GM23338 (cell line): ENCODE results near the gene FRY. TPM values are rescaled to one million over a fixed set of nuclear protein-coding genes. Genes with fewer than 3 reads are reported as not detected.

ENCODE experiments used
- ATAC-seq: fragments of 200-7000 bp; cut with Tn5 transposase; 3 replicates; pipeline ENCODE4 v1.9.1; 2020
- DNase-seq: peaks from one replicate; pipeline ENCODE4 v3.0.0-alpha.2; 2015; ENCODE audit warnings: low spot score
- H2AFZ ChIP-seq: fragments of 200-600 bp; sonication (generic); 2 replicates; pipeline ENCODE4 v1.8.0; 2016; ENCODE audit warnings: antibody characterized with exemption, mild to moderate bottlenecking, moderate library complexity
- H3F3A ChIP-seq: fragments of 200-600 bp; sonication (generic); replicated peaks from 2 replicates; pipeline ENCODE4 v1.8.0; 2017; ENCODE audit warnings: antibody characterized with exemption, mixed run types, low read depth
- H3K27ac ChIP-seq: fragments of 200-600 bp; sonication (generic); 2 replicates; pipeline ENCODE4 v1.6.1; 2016; ENCODE audit warnings: low read depth
- H3K27me3 ChIP-seq: fragments of 200-600 bp; sonication (generic); 2 replicates; pipeline ENCODE4 v1.8.0; 2016; ENCODE audit warnings: mild to moderate bottlenecking, mixed run types, moderate library complexity; ENCODE audit not compliant: insufficient read depth
- H3K36me3 ChIP-seq: fragments of 200-600 bp; sonication (generic); 2 replicates; pipeline ENCODE4 v1.8.0; 2016; ENCODE audit warnings: mild to moderate bottlenecking; ENCODE audit not compliant: insufficient read depth
- H3K4me1 ChIP-seq: fragments of 200-600 bp; sonication (generic); 2 replicates; pipeline ENCODE4 v1.8.0; 2016; ENCODE audit warnings: mild to moderate bottlenecking, moderate library complexity; ENCODE audit not compliant: insufficient read depth
- H3K4me2 ChIP-seq: fragments of 200-600 bp; sonication (generic); 2 replicates; pipeline ENCODE4 v1.7.1; 2017; ENCODE audit warnings: mixed run types
- H3K4me3 ChIP-seq: fragments of 200-600 bp; sonication (generic); 2 replicates; pipeline ENCODE4 v1.6.1; 2016; ENCODE audit warnings: mixed run types
- H3K79me2 ChIP-seq: fragments of 200-600 bp; sonication (generic); replicated peaks from 2 replicates; pipeline ENCODE4 v1.8.0; 2017; ENCODE audit warnings: mild to moderate bottlenecking; ENCODE audit not compliant: insufficient read depth
- H3K9me2 ChIP-seq: fragments of 200-600 bp; sonication (generic); 2 replicates; pipeline ENCODE4 v1.8.0; 2017; ENCODE audit not compliant: insufficient read depth
- H4K20me1 ChIP-seq: fragments of 200-600 bp; sonication (generic); replicated peaks from 2 replicates; pipeline ENCODE4 v1.8.0; 2017; ENCODE audit warnings: mild to moderate bottlenecking; ENCODE audit not compliant: insufficient read depth
- H3K27ac Mint-ChIP-seq: 2 replicates; pipeline ENCODE4 v1.8.0; 2020; ENCODE audit warnings: inconsistent platforms, mild to moderate bottlenecking, moderate library complexity, mixed read lengths
- H3K27me3 Mint-ChIP-seq: 3 replicates; pipeline ENCODE4 v1.8.0; 2022; ENCODE audit warnings: low read depth, mild to moderate bottlenecking, moderate library complexity, mixed read lengths, inconsistent platforms; ENCODE audit not compliant: insufficient read depth, poor library complexity
- H3K36me3 Mint-ChIP-seq: 3 replicates; pipeline ENCODE4 v1.8.0; 2021; ENCODE audit warnings: low read depth, mild to moderate bottlenecking, inconsistent platforms, moderate library complexity, mixed read lengths
- H3K4me1 Mint-ChIP-seq: 3 replicates; pipeline ENCODE4 v1.8.0; 2020; ENCODE audit warnings: mild to moderate bottlenecking, inconsistent platforms, mixed read lengths
- H3K4me3 Mint-ChIP-seq: 3 replicates; pipeline ENCODE4 v1.8.0; 2021; ENCODE audit warnings: moderate library complexity, mild to moderate bottlenecking, inconsistent platforms, mixed read lengths
- H3K9me3 Mint-ChIP-seq: 3 replicates; pipeline ENCODE4 v1.8.0; 2020; ENCODE audit warnings: moderate library complexity, mild to moderate bottlenecking, inconsistent platforms, mixed read lengths
- CREB1 ChIP-seq: fragments of 250-450 bp; sonication (Bioruptor Pico); IDR thresholded peaks from 2 replicates; pipeline ENCODE4 v1.5.0; 2020; ENCODE audit warnings: low read depth, mild to moderate bottlenecking, moderate library complexity
- CTCF ChIP-seq, 2 experiments: fragments of 200-600 bp in 1 of 2; sonication (generic) in 1 of 2; conservative IDR thresholded peaks; 2 replicates each; pipeline versions ENCODE4 v1.5.1 to v1.6.1; 2016 to 2017; ENCODE audit warnings: antibody characterized with exemption in 2 of 2, low read depth in 2 of 2, mild to moderate bottlenecking in 2 of 2, moderate library complexity in 1 of 2
- EZH2 ChIP-seq: fragments of 200-600 bp; sonication (generic); IDR thresholded peaks from one replicate; pipeline ENCODE4 v1.8.0; 2017; ENCODE audit warnings: antibody characterized with exemption, mild to moderate bottlenecking, low read depth; ENCODE audit not compliant: unreplicated experiment
- EZH2phosphoT487 ChIP-seq: fragments of 200-600 bp; sonication (generic); IDR thresholded peaks from one replicate; pipeline ENCODE4 v1.8.1; 2018; ENCODE audit warnings: antibody characterized with exemption; ENCODE audit not compliant: unreplicated experiment
- JUNB ChIP-seq: IDR thresholded peaks from one replicate; pipeline ENCODE4 v1.6.1; 2016; ENCODE audit warnings: antibody characterized with exemption; ENCODE audit not compliant: unreplicated experiment
- NANOG ChIP-seq: IDR thresholded peaks from 2 replicates; pipeline ENCODE4 v1.6.1; 2016; ENCODE audit warnings: antibody characterized with exemption, borderline replicate concordance
- POLR2AphosphoS5 ChIP-seq: IDR thresholded peaks from 2 replicates; pipeline ENCODE4 v1.6.1; 2016; ENCODE audit warnings: antibody characterized with exemption, low read depth
- REST ChIP-seq: IDR thresholded peaks from one replicate; pipeline ENCODE4 v1.6.1; 2018; ENCODE audit warnings: antibody characterized with exemption; ENCODE audit not compliant: unreplicated experiment
- STAT1 ChIP-seq: IDR thresholded peaks from one replicate; pipeline ENCODE4 v1.6.1; 2016; ENCODE audit warnings: antibody characterized with exemption; ENCODE audit not compliant: unreplicated experiment
- ZNF114 ChIP-seq: fragments of 250-450 bp; sonication (Bioruptor Pico); IDR thresholded peaks from 2 replicates; pipeline ENCODE4 v1.5.0; 2020; ENCODE audit warnings: mild to moderate bottlenecking, moderate library complexity
- ZNF331 ChIP-seq: fragments of 250-450 bp; sonication (Bioruptor Pico); IDR thresholded peaks from 2 replicates; pipeline ENCODE4 v1.5.0; 2020; ENCODE audit warnings: low read depth, mild to moderate bottlenecking, moderate library complexity
- ZNF462 ChIP-seq: fragments of 250-450 bp; sonication (Bioruptor Pico); IDR thresholded peaks from 2 replicates; pipeline ENCODE4 v1.5.0; 2020; ENCODE audit warnings: mild to moderate bottlenecking, moderate library complexity
- polyA plus RNA-seq: library from polyadenylated mRNA; unstranded; fragments of >200 nt; fragmentation: Nextera tagmentation; extraction: Ambion mirVana; gene quantifications from 2 replicates; pipeline ENCODE4 v1.2.1, GENCODE V29; 2016
- total RNA-seq: library from RNA; depleted of rRNA; stranded (reverse); fragments of >200 nt; shearing (Covaris generic); gene quantifications from 2 replicates; pipeline ENCODE4 v1.2.3, GENCODE V29; 2014
- TF ChIP-seq, protein P1 (sequence below): IDR thresholded peaks from 2 replicates; pipeline ENCODE4 v1.6.1; 2016; ENCODE audit warnings: antibody characterized with exemption

Gene FRY
- total and polyA plus RNA-seq, 2 experiments from 2014 or later, result 2.4 to 10.1 TPM

DNA sequence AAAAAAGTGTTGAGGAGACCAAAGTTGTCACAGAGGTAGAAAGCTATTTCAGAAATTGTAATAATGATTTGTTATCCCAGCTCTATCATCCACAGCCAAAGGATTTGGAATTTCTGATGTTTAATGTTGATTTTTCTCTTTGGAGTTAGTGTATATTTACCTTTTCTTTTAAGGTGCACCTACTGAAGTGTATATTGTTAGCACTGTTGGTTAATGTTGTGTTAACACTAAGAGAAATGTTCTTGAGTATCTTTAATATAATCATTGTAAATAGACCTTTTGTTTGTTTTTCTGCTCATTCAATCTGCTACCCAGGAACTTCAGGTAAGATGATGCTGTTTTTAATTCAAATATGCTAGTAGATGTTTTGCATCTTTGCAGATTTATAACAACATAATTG lies 226.1 kb downstream of the FRY start:
- TF ChIP-seq ZNF462 (CRISPR knock-in tag) (no peak), CTCF (conservative IDR thresholded peaks at IDR 0.05; ENCODE audit: low read depth in 2 of 2) (no peak), EZH2phosphoT487 (no peak), ZNF114 (CRISPR knock-in tag) (no peak), STAT1 (no peak), NANOG (no peak), POLR2AphosphoS5 (no peak), REST (no peak), ZNF331 (no peak), CREB1 (CRISPR knock-in tag) (no peak), EZH2 (no peak), JUNB (no peak)
- TF ChIP-seq, protein P1, sequence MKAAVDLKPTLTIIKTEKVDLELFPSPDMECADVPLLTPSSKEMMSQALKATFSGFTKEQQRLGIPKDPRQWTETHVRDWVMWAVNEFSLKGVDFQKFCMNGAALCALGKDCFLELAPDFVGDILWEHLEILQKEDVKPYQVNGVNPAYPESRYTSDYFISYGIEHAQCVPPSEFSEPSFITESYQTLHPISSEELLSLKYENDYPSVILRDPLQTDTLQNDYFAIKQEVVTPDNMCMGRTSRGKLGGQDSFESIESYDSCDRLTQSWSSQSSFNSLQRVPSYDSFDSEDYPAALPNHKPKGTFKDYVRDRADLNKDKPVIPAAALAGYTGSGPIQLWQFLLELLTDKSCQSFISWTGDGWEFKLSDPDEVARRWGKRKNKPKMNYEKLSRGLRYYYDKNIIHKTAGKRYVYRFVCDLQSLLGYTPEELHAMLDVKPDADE, result no peak
- Mint-ChIP-seq H3K27ac (no peak overlapping the region), H3K27me3 (peaks cover 2% of the 10 kb centered on the region), H3K4me1 (no peaks in the 10 kb centered on the region), H3K9me3 (no peaks in the 10 kb centered on the region), H3K4me3 (no peak overlapping the region), H3K36me3 (no peaks in the 10 kb centered on the region)
- H3K4me3 ChIP-seq, result no peak overlapping the region
- H2AFZ ChIP-seq, result no peak overlapping the region
- H3K4me2 ChIP-seq, result no peak overlapping the region
- H3K36me3 ChIP-seq, result no peaks in the 10 kb centered on the region
- no peaks in the 10 kb centered on the region for H3K9me2 ChIP-seq
- H4K20me1 ChIP-seq, result no peaks in the 10 kb centered on the region
- H3K27ac ChIP-seq, result no peak overlapping the region
- no peak for DNase-seq
- no peaks in the 10 kb centered on the region for H3K27me3 ChIP-seq
- H3F3A ChIP-seq, result no peaks in the 10 kb centered on the region
- H3K79me2 ChIP-seq, result no peaks in the 10 kb centered on the region
- H3K4me1 ChIP-seq, result no peaks in the 10 kb centered on the region
- ATAC-seq, result no peak
